Measurements from ENCODE around the gene SEMA7A.

Gene SEMA7A

DNA sequence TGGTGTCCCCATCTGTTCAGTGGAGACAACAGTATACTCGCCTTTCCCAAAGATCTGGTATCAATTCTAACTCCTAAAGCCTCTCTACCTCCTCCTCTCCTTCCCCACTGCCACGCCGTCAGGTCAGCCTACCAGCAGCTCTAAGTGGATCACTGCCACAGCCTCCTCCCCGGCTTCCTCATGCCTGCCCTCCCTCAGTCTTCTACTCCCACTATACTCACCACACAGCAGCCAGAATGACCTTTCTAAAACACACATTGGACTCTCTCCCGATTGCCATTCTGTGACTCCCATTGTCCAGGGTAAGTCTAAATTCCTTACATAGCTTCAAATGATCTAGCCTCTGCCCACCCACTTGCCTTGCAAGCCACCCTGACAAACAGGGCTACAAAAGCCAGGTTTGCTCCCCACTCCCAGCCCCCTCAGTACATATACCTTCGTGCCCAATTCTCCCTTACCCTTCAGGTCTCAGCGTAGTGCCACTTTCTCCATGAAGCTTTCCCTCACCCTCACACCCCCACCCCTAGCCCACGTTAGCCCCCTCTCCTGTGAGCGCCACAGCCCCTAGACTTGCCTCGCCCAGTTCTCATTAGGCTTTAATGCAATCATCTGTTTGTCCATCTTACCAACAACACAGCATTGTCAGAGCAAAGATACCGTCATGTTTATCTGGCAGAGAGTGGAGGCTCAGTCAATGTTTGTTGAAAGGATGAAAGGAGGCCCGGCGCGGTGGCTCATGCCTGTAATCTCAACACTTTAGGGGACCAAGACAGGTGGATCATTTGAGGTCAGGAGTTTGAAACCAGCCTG, 9.5 kb upstream of the SEMA7A start:
- TF ChIP-seq RAD21 (IDR thresholded peaks at IDR 0.05; ENCODE audit: low read depth) (no peak), FOXM1 (IDR thresholded peaks at IDR 0.05; ENCODE audit: borderline replicate concordance, low read depth) (no peak), NFIC (IDR thresholded peaks at IDR 0.05) (no peak), CREB1 (IDR thresholded peaks at IDR 0.05; ENCODE audit: low read depth) (no peak), TCF12 (IDR thresholded peaks at IDR 0.05; ENCODE audit: low read depth) (no peak)
- TF ChIP-seq, protein P1, sequence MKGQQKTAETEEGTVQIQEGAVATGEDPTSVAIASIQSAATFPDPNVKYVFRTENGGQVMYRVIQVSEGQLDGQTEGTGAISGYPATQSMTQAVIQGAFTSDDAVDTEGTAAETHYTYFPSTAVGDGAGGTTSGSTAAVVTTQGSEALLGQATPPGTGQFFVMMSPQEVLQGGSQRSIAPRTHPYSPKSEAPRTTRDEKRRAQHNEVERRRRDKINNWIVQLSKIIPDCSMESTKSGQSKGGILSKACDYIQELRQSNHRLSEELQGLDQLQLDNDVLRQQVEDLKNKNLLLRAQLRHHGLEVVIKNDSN (IDR thresholded peaks at IDR 0.05) = no peak

DNA sequence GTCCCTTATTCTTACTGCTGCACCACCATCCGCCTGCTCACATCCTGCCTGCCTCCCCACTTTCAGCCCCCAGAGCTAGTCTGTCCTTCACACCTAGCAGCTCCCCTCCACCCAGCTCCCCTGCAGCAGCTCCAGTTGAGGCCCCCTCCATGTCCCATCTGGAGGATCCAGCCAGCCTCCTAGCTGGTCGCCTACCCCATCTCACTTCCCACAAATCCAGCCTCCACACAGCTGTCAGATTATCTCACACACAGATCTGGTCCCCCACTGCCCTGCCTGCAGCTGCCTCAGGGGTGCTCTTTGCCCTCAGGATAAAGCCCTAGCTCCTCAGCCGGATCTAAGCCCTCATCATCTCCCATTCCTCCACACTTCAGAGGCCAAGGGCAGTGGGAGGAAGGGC, 8.8 kb upstream of the SEMA7A start:
- TF ChIP-seq EP300 (IDR thresholded peaks at IDR 0.05; ENCODE audit: borderline replicate concordance) (no peak), ZBTB7A (IDR thresholded peaks at IDR 0.05; ENCODE audit: low read depth) (no peak), YY1 (IDR thresholded peaks at IDR 0.05; ENCODE audit: low read depth) (no peak), EGR1 (IDR thresholded peaks at IDR 0.05) (no peak), CEBPB (IDR thresholded peaks at IDR 0.05) (no peak)
- TF ChIP-seq, protein P2, sequence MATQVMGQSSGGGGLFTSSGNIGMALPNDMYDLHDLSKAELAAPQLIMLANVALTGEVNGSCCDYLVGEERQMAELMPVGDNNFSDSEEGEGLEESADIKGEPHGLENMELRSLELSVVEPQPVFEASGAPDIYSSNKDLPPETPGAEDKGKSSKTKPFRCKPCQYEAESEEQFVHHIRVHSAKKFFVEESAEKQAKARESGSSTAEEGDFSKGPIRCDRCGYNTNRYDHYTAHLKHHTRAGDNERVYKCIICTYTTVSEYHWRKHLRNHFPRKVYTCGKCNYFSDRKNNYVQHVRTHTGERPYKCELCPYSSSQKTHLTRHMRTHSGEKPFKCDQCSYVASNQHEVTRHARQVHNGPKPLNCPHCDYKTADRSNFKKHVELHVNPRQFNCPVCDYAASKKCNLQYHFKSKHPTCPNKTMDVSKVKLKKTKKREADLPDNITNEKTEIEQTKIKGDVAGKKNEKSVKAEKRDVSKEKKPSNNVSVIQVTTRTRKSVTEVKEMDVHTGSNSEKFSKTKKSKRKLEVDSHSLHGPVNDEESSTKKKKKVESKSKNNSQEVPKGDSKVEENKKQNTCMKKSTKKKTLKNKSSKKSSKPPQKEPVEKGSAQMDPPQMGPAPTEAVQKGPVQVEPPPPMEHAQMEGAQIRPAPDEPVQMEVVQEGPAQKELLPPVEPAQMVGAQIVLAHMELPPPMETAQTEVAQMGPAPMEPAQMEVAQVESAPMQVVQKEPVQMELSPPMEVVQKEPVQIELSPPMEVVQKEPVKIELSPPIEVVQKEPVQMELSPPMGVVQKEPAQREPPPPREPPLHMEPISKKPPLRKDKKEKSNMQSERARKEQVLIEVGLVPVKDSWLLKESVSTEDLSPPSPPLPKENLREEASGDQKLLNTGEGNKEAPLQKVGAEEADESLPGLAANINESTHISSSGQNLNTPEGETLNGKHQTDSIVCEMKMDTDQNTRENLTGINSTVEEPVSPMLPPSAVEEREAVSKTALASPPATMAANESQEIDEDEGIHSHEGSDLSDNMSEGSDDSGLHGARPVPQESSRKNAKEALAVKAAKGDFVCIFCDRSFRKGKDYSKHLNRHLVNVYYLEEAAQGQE (IDR thresholded peaks at IDR 0.05; ENCODE audit: low read depth) = no peak
- TF ChIP-seq, protein P1 (IDR thresholded peaks at IDR 0.05) = no peak

DNA sequence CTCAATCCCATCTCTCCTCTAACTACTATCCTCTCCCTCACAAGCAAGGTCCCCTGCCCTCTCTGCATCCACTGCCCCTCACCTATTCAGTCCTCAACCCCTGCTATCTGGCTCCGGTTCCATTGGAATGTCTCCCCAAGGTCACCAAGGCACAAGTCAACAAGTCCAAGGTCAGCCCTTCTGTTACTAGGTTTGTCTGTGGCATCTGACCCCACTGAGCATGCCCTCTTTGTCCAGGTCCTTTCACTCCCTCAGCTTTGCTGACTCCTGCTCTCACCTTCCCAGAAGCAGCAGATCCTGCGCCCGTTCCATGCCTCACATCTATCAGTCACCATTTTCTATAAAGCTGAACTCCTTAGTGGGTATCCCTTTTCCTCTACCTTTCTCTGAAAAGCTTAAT, 8.3 kb upstream of the SEMA7A start:
- TF ChIP-seq TAF1 (IDR thresholded peaks at IDR 0.05; ENCODE audit: low read depth) (no peak), TCF12 (IDR thresholded peaks at IDR 0.05; ENCODE audit: low read depth) (no peak), EGR1 (IDR thresholded peaks at IDR 0.05) (no peak), TEAD4 (IDR thresholded peaks at IDR 0.05) (no peak), FOXM1 (IDR thresholded peaks at IDR 0.05; ENCODE audit: borderline replicate concordance, low read depth) (no peak), ZBTB7A (IDR thresholded peaks at IDR 0.05; ENCODE audit: low read depth) (no peak)

DNA sequence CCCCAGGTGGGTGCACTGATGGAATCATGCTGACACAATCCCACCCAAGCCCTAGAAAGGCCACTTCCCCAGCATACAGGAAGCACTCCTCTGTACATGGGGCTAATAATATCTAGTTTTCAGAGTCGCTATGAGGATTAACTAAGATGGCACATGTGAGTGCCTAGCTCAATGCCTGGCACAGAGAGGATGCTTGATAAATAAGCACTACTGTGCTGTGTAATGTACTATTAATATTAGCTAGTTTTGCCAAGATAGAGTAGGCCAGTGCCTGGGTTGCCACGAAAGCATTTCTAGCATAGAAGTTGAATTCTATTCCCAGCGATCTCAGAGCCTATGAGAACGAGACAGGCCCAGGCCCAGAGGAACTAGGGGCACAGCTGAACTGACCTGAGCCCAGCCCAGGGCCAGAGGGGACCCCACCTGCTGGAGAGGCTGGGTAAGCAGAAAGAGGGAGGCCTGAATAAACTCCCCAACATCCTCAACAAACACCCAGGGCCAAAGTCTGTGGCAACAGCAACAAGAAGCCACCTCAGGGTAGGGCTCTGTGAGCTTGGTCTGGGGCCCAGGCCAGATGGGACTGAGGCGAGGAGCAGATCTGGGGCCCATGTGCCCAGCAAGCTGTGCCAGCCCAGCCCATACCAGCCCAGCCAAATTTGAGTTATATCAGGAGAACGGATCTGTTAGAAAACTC, 7.6 kb upstream of the SEMA7A start:
- TF ChIP-seq CREB1 (IDR thresholded peaks at IDR 0.05; ENCODE audit: low read depth) (no peak), ZBTB7A (IDR thresholded peaks at IDR 0.05; ENCODE audit: low read depth) (no peak), RAD21 (IDR thresholded peaks at IDR 0.05; ENCODE audit: low read depth) (no peak), CEBPB (IDR thresholded peaks at IDR 0.05) (no peak), YY1 (IDR thresholded peaks at IDR 0.05; ENCODE audit: low read depth) (no peak), TCF12 (IDR thresholded peaks at IDR 0.05; ENCODE audit: low read depth) (no peak), TAF1 (IDR thresholded peaks at IDR 0.05; ENCODE audit: low read depth) (no peak), FOXM1 (IDR thresholded peaks at IDR 0.05; ENCODE audit: borderline replicate concordance, low read depth) (no peak), NFIC (IDR thresholded peaks at IDR 0.05) (no peak), TEAD4 (IDR thresholded peaks at IDR 0.05) (no peak)
- TF ChIP-seq, protein P1 (IDR thresholded peaks at IDR 0.05) = no peak

GRCh38 chr15:74438721-74439316, 5.1 kb upstream of the SEMA7A start:
- no peak for TF ChIP-seq TEAD4 (IDR thresholded peaks at IDR 0.05)
- TF ChIP-seq RAD21 (IDR thresholded peaks at IDR 0.05; ENCODE audit: low read depth) = peak; percentile 100

GRCh38 chr15:74438206-74438605, 4.4 kb upstream of the SEMA7A start:
- TF ChIP-seq FOXM1 (IDR thresholded peaks at IDR 0.05; ENCODE audit: borderline replicate concordance, low read depth) (no peak), ZBTB7A (IDR thresholded peaks at IDR 0.05; ENCODE audit: low read depth) (no peak), CREB1 (IDR thresholded peaks at IDR 0.05; ENCODE audit: low read depth) (no peak), MAX (IDR thresholded peaks at IDR 0.05) (no peak), TAF1 (IDR thresholded peaks at IDR 0.05; ENCODE audit: low read depth) (no peak), YY1 (IDR thresholded peaks at IDR 0.05; ENCODE audit: low read depth) (no peak), NFIC (IDR thresholded peaks at IDR 0.05) (no peak)
- TF ChIP-seq, protein P2 (IDR thresholded peaks at IDR 0.05; ENCODE audit: low read depth) = no peak

Measured in Ishikawa (cell line).